ENCODE measurements around the gene PON2. TPM values are rescaled to one million over a fixed set of nuclear protein-coding genes. Genes with fewer than 3 reads are reported as not detected.
A peak's percentile ranks its signal among the peaks of the same experiment; 100 is the strongest.

The PON2 gene
- polyA plus RNA-seq, 2 donors: 19.8 to 26.2 TPM

DNA sequence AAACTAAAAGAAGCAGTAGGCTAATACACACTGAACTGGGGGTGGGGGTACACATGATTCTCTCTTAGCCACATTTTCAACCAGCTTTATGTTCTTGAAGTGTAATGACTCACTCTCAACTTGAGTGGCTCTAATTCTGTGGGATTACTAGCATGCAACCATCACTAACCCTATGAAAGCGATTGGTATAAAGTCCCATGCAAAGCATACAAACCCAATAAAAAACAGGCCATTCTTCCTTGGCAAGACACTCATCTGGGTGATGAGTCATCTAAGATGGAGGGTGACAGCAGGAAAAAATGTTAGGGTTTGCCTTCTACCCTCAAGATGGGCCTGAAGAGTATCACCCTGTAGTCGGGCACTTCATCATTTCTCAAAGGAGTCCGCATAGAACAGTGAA is 23.8 kb downstream of the PON2 start:
- no peaks in the 10 kb centered on the region for H3K9me3 ChIP-seq (ENCODE audit: control insufficient read depth in 2 of 2, insufficient read depth in 1 of 2, low read depth in 1 of 2, low read length in 1 of 2)
- peaks cover 0 to 3% of the 10 kb centered on the region in 2 donors for H3K36me3 ChIP-seq (ENCODE audit: control insufficient read depth in 2 of 2, insufficient read depth in 2 of 2, low read length in 1 of 2)
- H3K27ac ChIP-seq (ENCODE audit: low read depth in 2 of 2, low read length in 1 of 2): no peak overlapping the region
- WGBS, 2 donors: 86 to 91% methylated on average over 3 of the region's 3 CpGs
- H3K27me3 ChIP-seq (ENCODE audit: control insufficient read depth in 1 of 2, insufficient read depth in 2 of 2, low read length in 2 of 2): no peaks in the 10 kb centered on the region
- no peaks in the 10 kb centered on the region for H3K4me1 ChIP-seq (ENCODE audit: control insufficient read depth in 2 of 2, insufficient read depth in 2 of 2, low read length in 1 of 2)
- H3K4me3 ChIP-seq (ENCODE audit: low read depth in 1 of 2, low read length in 2 of 2): no peak overlapping the region

- Histone ChIP-seq H3K4me3 (ENCODE audit: low read depth in 1 of 2, low read length in 2 of 2) (no peak overlapping the region), H3K9me3 (ENCODE audit: control insufficient read depth in 2 of 2, insufficient read depth in 1 of 2, low read depth in 1 of 2, low read length in 1 of 2) (no peaks in the 10 kb centered on the region), H3K36me3 (ENCODE audit: control insufficient read depth in 2 of 2, insufficient read depth in 2 of 2, low read length in 1 of 2) (peaks cover 0 to 3% of the 10 kb centered on the region in 2 donors), H3K27ac (ENCODE audit: low read depth in 2 of 2, low read length in 1 of 2) (no peak overlapping the region), H3K27me3 (ENCODE audit: control insufficient read depth in 1 of 2, insufficient read depth in 2 of 2, low read length in 2 of 2) (no peaks in the 10 kb centered on the region), H3K4me1 (ENCODE audit: control insufficient read depth in 2 of 2, insufficient read depth in 2 of 2, low read length in 1 of 2) (no peaks in the 10 kb centered on the region)
- 62 to 72% methylated on average over 2 of the region's 2 CpGs for WGBS, 2 donors
Observed at GRCh38 chr7:95407751-95408150, 27.1 kb downstream of the PON2 start.

- H3K27ac ChIP-seq (ENCODE audit: low read depth in 2 of 2, low read length in 1 of 2): no peak overlapping the region
- WGBS, 2 donors: 89 to 94% methylated on average over 6 of the region's 6 CpGs
- no peaks in the 10 kb centered on the region for H3K4me1 ChIP-seq (ENCODE audit: control insufficient read depth in 2 of 2, insufficient read depth in 2 of 2, low read length in 1 of 2)
- H3K4me3 ChIP-seq (ENCODE audit: low read depth in 1 of 2, low read length in 2 of 2): no peak overlapping the region
- no peaks in the 10 kb centered on the region for H3K9me3 ChIP-seq (ENCODE audit: control insufficient read depth in 2 of 2, insufficient read depth in 1 of 2, low read depth in 1 of 2, low read length in 1 of 2)
- no peaks in the 10 kb centered on the region for H3K27me3 ChIP-seq (ENCODE audit: control insufficient read depth in 1 of 2, insufficient read depth in 2 of 2, low read length in 2 of 2)
- peaks cover 0 to 3% of the 10 kb centered on the region in 2 donors for H3K36me3 ChIP-seq (ENCODE audit: control insufficient read depth in 2 of 2, insufficient read depth in 2 of 2, low read length in 1 of 2)
Observed at GRCh38 chr7:95405800-95406199, 29.0 kb downstream of the PON2 start.

- WGBS, 2 donors: 93 to 96% methylated on average over 3 of the region's 3 CpGs
Observed at GRCh38 chr7:95405208-95405607, 29.6 kb downstream of the PON2 start.

DNA sequence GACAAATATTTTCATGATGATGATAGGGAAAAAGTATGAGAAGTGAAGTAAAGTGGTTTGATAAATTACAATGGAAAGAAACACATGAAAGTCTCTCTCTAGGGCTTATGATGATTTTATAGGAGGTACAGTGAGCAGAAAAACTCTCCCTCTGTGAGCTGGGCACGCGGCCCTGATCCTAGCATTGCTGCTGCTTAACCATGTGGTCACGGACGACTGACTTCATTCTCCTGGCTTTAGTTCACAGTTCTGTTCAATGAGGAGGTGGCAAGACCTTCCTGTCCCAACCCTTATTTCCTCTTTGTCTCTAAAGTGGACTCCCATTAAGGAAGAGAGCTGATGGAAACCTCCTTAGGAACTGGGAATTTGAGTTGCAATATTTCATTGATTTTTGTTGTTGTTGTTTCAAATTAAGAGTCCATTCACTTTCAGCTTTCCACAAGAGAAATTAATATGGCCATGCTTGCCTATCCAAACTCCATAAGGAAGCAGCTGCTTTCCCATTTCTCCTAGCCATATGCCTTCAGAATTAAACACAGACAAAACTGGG is 30.4 kb downstream of the PON2 start:
- no peaks in the 10 kb centered on the region for H3K4me1 ChIP-seq (ENCODE audit: control insufficient read depth in 2 of 2, insufficient read depth in 2 of 2, low read length in 1 of 2)
- 50 to 52% methylated on average over 4 of the region's 4 CpGs for WGBS, 2 donors

More at GRCh38 chr7:95405208-95405607, 29.6 kb downstream of the PON2 start:
- no peaks in the 10 kb centered on the region for H3K4me1 ChIP-seq (ENCODE audit: control insufficient read depth in 2 of 2, insufficient read depth in 2 of 2, low read length in 1 of 2)
- H3K9me3 ChIP-seq (ENCODE audit: control insufficient read depth in 2 of 2, insufficient read depth in 1 of 2, low read depth in 1 of 2, low read length in 1 of 2): no peaks in the 10 kb centered on the region
- no peaks in the 10 kb centered on the region for H3K27me3 ChIP-seq (ENCODE audit: control insufficient read depth in 1 of 2, insufficient read depth in 2 of 2, low read length in 2 of 2)
- no peak overlapping the region for H3K4me3 ChIP-seq (ENCODE audit: low read depth in 1 of 2, low read length in 2 of 2)
- H3K27ac ChIP-seq (ENCODE audit: low read depth in 2 of 2, low read length in 1 of 2): no peak overlapping the region
- H3K36me3 ChIP-seq (ENCODE audit: control insufficient read depth in 2 of 2, insufficient read depth in 2 of 2, low read length in 1 of 2): peaks cover 0 to 3% of the 10 kb centered on the region in 2 donors

GRCh38 chr7:95398155-95398940 is 36.5 kb downstream of the PON2 start:
- 86% methylated on average over 4 of the region's 4 CpGs for WGBS, 2 donors
- H3K27me3 ChIP-seq (ENCODE audit: control insufficient read depth in 1 of 2, insufficient read depth in 2 of 2, low read length in 2 of 2): no peaks in the 10 kb centered on the region
- no peak overlapping the region for H3K27ac ChIP-seq (ENCODE audit: low read depth in 2 of 2, low read length in 1 of 2)
- H3K4me1 ChIP-seq (ENCODE audit: control insufficient read depth in 2 of 2, insufficient read depth in 2 of 2, low read length in 1 of 2): no peaks in the 10 kb centered on the region
- H3K9me3 ChIP-seq (ENCODE audit: control insufficient read depth in 2 of 2, insufficient read depth in 1 of 2, low read depth in 1 of 2, low read length in 1 of 2): no peaks in the 10 kb centered on the region
- no peaks in the 10 kb centered on the region for H3K36me3 ChIP-seq (ENCODE audit: control insufficient read depth in 2 of 2, insufficient read depth in 2 of 2, low read length in 1 of 2)
- H3K4me3 ChIP-seq (ENCODE audit: low read depth in 1 of 2, low read length in 2 of 2): no peak overlapping the region

More for the DNA sequence above, 30.4 kb downstream of the PON2 start:
- Histone ChIP-seq H3K27ac (ENCODE audit: low read depth in 2 of 2, low read length in 1 of 2) (no peak overlapping the region), H3K4me3 (ENCODE audit: low read depth in 1 of 2, low read length in 2 of 2) (no peak overlapping the region), H3K36me3 (ENCODE audit: control insufficient read depth in 2 of 2, insufficient read depth in 2 of 2, low read length in 1 of 2) (peaks cover 0 to 3% of the 10 kb centered on the region in 2 donors), H3K27me3 (ENCODE audit: control insufficient read depth in 1 of 2, insufficient read depth in 2 of 2, low read length in 2 of 2) (no peaks in the 10 kb centered on the region), H3K9me3 (ENCODE audit: control insufficient read depth in 2 of 2, insufficient read depth in 1 of 2, low read depth in 1 of 2, low read length in 1 of 2) (no peaks in the 10 kb centered on the region)

GRCh38 chr7:95397381-95397780 is 37.4 kb downstream of the PON2 start:
- Histone ChIP-seq H3K27ac (ENCODE audit: low read depth in 2 of 2, low read length in 1 of 2) (no peak overlapping the region), H3K9me3 (ENCODE audit: control insufficient read depth in 2 of 2, insufficient read depth in 1 of 2, low read depth in 1 of 2, low read length in 1 of 2) (no peaks in the 10 kb centered on the region), H3K4me3 (ENCODE audit: low read depth in 1 of 2, low read length in 2 of 2) (peak overlapping the region in 1 of 2 donors; percentile 71), H3K36me3 (ENCODE audit: control insufficient read depth in 2 of 2, insufficient read depth in 2 of 2, low read length in 1 of 2) (no peaks in the 10 kb centered on the region), H3K4me1 (ENCODE audit: control insufficient read depth in 2 of 2, insufficient read depth in 2 of 2, low read length in 1 of 2) (no peaks in the 10 kb centered on the region), H3K27me3 (ENCODE audit: control insufficient read depth in 1 of 2, insufficient read depth in 2 of 2, low read length in 2 of 2) (no peaks in the 10 kb centered on the region)
- WGBS, 2 donors: 62 to 71% methylated on average over 3 of the region's 3 CpGs

DNA sequence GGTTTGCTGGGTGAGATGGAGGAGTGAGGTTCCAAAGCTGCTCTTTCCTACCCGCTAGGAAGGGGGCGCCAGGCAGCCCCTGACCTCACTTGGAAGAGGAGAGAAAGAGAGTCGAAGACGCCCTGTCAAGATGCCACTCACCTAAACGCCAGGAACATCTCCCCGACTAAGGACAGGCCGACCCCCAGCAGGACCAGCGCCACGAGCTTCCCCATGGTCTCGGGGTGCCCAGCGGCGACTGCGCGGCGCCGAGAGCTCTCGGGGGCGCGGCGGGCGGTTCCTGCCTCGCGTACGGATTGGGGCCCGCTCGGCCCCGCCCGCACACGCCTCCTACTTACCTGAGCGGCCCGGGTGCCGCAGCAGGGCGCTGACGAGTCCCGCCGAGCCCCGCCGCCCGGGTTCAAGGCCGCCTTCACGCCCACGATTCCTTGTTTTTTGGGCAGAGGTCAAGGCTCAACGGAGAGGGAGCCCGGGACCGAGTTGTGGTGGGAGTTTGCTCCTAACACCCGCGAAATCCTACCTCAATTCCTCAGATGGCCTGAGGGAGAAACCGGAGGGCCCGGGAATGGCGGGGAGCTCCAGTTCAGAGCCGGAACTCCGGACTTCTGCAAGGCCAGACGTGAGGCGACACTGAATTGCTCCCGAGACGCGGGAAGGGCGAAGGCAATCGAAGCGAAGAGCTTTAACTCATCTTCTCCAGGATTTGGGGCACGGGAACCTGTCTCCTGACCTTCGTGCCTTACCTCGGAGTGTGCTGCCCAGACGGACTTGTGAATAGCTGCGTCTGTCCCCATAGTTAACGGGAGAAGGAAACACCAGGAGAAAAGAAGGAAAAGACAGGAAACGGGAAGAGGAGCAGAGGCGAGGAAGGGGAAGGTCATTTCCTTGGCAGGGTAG is 38.4 kb downstream of the PON2 start, which contains the start of gene PON3:
Gene PON3 (minus strand): TSS at position 240 of the 897 bp plus-strand sequence. CDS start 25 bp downstream, at position 215.
- no peaks in the 10 kb centered on the region for H3K9me3 ChIP-seq (ENCODE audit: control insufficient read depth in 2 of 2, insufficient read depth in 1 of 2, low read depth in 1 of 2, low read length in 1 of 2)
- H3K27ac ChIP-seq (ENCODE audit: low read depth in 2 of 2, low read length in 1 of 2): no peak within 1 kb of the TSS
- H3K36me3 ChIP-seq (ENCODE audit: control insufficient read depth in 2 of 2, insufficient read depth in 2 of 2, low read length in 1 of 2): no peaks in the 10 kb centered on the region
- H3K4me3 ChIP-seq (ENCODE audit: low read depth in 1 of 2, low read length in 2 of 2): peak within 1 kb of the TSS; percentile 49 to 71
- H3K27me3 ChIP-seq (ENCODE audit: control insufficient read depth in 1 of 2, insufficient read depth in 2 of 2, low read length in 2 of 2): no peaks in the 10 kb centered on the region
- H3K4me1 ChIP-seq (ENCODE audit: control insufficient read depth in 2 of 2, insufficient read depth in 2 of 2, low read length in 1 of 2): no peaks in the 10 kb centered on the region
- 7 to 8% methylated on average over 66 to 68 of the region's 68 CpGs for WGBS, 2 donors

GRCh38 chr7:95395755-95396135 is 39.1 kb downstream of the PON2 start:
- H3K36me3 ChIP-seq (ENCODE audit: control insufficient read depth in 2 of 2, insufficient read depth in 2 of 2, low read length in 1 of 2): no peaks in the 10 kb centered on the region
- 68 to 72% methylated on average over 11 of the region's 11 CpGs for WGBS, 2 donors
- H3K27me3 ChIP-seq (ENCODE audit: control insufficient read depth in 1 of 2, insufficient read depth in 2 of 2, low read length in 2 of 2): no peaks in the 10 kb centered on the region
- peak overlapping the region; percentile 49 to 71 for H3K4me3 ChIP-seq (ENCODE audit: low read depth in 1 of 2, low read length in 2 of 2)
- no peaks in the 10 kb centered on the region for H3K4me1 ChIP-seq (ENCODE audit: control insufficient read depth in 2 of 2, insufficient read depth in 2 of 2, low read length in 1 of 2)
- H3K9me3 ChIP-seq (ENCODE audit: control insufficient read depth in 2 of 2, insufficient read depth in 1 of 2, low read depth in 1 of 2, low read length in 1 of 2): no peaks in the 10 kb centered on the region
- no peak overlapping the region for H3K27ac ChIP-seq (ENCODE audit: low read depth in 2 of 2, low read length in 1 of 2)
